ENCODE measurements around the gene LMCD1.

The LMCD1 gene

GRCh38 chr3:8619548-8619947, 117.9 kb downstream of the LMCD1 start:
- no peak for DNase-seq (ENCODE audit: low spot score)

GRCh38 chr3:8621141-8621540, 119.5 kb downstream of the LMCD1 start:
- DNase-seq (ENCODE audit: low spot score), result no peak

DNA sequence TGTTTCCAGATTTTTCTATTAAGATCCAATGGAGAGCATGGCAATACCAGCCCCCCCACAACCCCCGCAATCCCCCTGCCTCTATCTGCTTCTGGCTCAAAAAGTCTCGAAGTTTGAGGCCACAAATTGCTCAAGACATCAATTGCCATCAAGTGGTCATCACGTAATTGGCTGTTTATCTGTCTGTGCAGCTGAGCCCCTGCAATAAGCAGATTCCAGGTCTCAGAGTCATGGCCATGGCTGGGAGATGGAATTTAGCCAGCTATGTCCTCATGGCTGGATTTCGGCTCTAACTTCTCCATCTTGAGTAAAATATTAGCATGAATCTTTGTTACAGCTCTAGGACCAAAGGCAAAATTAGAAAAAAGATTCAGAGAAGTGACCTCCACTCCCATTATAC, 120.2 kb downstream of the LMCD1 start:
- DNase-seq (ENCODE audit: low spot score), result no peak

- peak; percentile 87 for DNase-seq (ENCODE audit: low spot score)
Observed at GRCh38 chr3:8622873-8623691, 121.5 kb downstream of the LMCD1 start.

- no peak for DNase-seq (ENCODE audit: low spot score)
Observed at GRCh38 chr3:8623741-8624140, 122.1 kb downstream of the LMCD1 start.
